ENCODE results near the gene PPP2R5C. TPM values are rescaled to one million over a fixed set of nuclear protein-coding genes. Genes with fewer than 3 reads are reported as not detected.

Gene PPP2R5C
- total and polyA plus RNA-seq, 7 donors = 90.2 to 175 (median 131) TPM

DNA sequence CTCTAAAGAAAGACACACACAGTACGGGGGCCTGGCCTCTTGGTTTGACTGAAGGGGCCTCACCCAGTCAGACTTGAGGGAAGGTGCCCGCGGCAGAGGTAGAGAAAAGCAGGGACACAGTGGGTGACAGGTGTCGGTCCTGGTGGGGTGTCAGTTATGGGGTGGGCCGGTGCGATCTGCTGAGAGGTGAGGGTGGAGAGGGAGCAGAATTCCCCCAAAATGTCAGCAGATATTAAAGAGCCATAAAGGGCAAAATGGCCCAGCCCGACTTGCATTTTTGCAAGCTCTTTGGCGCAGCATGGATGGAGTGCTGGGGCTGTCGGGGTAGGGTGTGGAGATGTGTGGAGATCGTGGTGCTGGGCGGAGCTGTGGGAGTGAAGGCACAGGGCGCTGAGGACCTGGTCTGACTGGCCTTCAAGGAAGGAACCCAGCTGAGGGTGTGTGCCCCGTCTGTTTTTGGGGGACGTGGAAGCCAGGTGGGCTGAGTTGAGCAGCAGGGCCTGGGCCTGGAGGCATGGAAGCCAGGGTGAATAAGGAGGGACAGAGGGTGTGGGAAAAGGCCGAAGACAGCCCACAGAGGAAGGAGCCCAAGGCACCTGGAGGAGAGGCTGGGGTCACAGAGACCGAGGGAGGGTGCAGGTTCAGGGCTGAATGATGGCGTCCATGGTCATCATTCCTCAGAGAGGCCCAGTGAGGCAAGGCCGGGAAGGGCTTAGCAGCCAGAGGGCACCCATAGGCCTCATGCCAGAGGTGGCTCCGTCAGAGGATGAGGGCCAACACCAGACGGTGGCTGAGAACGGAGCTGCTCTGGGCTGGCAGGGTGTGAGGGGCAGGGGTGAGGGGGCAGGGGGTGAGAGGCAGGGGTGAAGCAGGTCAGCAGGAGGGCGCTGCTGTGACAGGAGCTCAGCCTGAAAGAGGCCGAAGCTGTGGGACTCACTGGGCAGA lies 154.6 kb downstream of the PPP2R5C start:
- Histone ChIP-seq H3K36me3 (peaks cover 0 to 63% (median 6%) of the 10 kb centered on the region in 4 donors), H3K27ac (peak overlapping the region in 1 of 4 donors; percentile 30), H3K9me3 (no peaks in the 10 kb centered on the region), H3K27me3 (no peaks in the 10 kb centered on the region), H3K4me1 (peaks cover 0 to 4% (median 0%) of the 10 kb centered on the region in 4 donors), H3K4me3 (no peak overlapping the region)
- 95% methylated on average over 23 of the region's 23 CpGs for whole genome bisulfite sequencing, 2 donors
- DNase-seq = no peak
- TF ChIP-seq POLR2A (IDR thresholded peaks at IDR 0.05) = no peak
- no peak for TF ChIP-seq POLR2AphosphoS5 (IDR thresholded peaks at IDR 0.05)
- no peak for TF ChIP-seq EP300 (IDR thresholded peaks at IDR 0.05)
- TF ChIP-seq, protein P1, sequence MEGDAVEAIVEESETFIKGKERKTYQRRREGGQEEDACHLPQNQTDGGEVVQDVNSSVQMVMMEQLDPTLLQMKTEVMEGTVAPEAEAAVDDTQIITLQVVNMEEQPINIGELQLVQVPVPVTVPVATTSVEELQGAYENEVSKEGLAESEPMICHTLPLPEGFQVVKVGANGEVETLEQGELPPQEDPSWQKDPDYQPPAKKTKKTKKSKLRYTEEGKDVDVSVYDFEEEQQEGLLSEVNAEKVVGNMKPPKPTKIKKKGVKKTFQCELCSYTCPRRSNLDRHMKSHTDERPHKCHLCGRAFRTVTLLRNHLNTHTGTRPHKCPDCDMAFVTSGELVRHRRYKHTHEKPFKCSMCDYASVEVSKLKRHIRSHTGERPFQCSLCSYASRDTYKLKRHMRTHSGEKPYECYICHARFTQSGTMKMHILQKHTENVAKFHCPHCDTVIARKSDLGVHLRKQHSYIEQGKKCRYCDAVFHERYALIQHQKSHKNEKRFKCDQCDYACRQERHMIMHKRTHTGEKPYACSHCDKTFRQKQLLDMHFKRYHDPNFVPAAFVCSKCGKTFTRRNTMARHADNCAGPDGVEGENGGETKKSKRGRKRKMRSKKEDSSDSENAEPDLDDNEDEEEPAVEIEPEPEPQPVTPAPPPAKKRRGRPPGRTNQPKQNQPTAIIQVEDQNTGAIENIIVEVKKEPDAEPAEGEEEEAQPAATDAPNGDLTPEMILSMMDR (IDR thresholded peaks at IDR 0.05) = no peak
- intact Hi-C loops (cut with DNase I) = no loop called here

DNA sequence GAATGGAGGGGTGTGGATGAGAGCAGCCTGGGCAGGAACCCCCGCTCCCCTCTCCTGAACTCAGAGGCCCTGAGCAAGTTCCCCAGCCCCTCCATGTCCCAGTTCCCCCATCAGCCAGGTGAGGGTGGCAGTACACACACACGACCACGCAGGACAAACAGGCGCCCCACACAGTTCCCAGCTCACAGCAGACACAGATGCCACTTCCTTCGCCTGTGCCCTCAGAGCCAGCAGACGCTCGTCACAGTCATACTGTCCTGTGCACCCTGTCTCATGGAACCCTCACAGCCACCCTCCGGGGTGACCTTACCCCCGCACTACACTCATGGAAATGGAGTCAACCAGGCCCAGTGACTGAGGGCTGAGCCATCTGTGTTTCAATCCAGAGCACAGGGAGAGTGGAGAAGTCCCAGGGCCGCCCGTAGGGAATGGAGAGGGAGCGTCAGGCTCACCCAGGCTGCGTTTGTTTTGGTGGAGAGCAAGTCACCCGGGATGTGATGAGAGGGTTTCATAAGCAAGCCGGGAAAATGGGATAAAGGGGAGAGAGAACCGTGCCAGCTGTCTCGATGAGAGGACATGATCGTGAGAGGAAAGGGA lies 155.4 kb downstream of the PPP2R5C start:
- Histone ChIP-seq H3K4me3 (no peak overlapping the region), H3K36me3 (peaks cover 0 to 63% (median 7%) of the 10 kb centered on the region in 4 donors), H3K27ac (peak overlapping the region in 1 of 4 donors; percentile 30), H3K9me3 (no peaks in the 10 kb centered on the region), H3K27me3 (no peaks in the 10 kb centered on the region), H3K4me1 (peaks cover 0 to 4% (median 0%) of the 10 kb centered on the region in 4 donors)
- TF ChIP-seq EP300 (IDR thresholded peaks at IDR 0.05) = no peak
- TF ChIP-seq, protein P1 (IDR thresholded peaks at IDR 0.05) = no peak
- intact Hi-C loops (cut with DNase I) = no loop called here
- WGBS, 2 donors = 87 to 90% methylated on average over 18 of the region's 18 CpGs
- DNase-seq = no peak

DNA sequence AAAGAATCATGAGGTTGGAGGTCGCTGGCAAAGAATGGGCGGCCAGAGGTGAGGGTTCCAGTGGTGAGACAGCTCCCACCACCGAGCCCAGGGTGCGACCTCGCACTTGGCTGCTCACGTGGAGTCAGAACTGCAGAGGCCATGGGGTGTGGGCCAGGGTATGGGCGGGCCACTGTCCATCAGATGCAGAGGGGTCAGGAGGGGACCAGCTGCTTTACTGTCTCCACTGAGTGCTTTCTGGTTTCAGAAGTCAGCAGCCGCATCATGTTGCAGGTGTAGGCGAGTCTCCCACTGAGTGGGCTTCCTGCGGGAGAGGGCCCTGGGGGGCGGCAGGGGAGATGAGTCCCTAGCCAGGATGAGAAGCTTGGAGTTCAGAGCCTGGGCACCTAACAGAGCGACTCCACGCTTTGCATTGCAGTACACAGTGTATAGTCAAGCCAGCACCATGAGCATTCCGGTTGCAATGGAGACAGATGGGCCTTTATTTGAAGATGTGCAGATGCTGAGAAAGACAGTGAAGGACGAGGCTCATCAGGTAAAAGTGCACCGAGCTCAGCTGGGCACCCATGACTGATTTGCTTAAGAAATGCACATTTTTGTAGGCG lies 156.0 kb downstream of the PPP2R5C start:
- H3K4me3 ChIP-seq = no peak overlapping the region
- intact Hi-C loops (cut with DNase I) = no loop called here
- peak overlapping the region in 2 of 4 donors; percentile 30 to 34 for H3K27ac ChIP-seq
- H3K36me3 ChIP-seq = peaks cover 0 to 63% (median 8%) of the 10 kb centered on the region in 4 donors
- no peaks in the 10 kb centered on the region for H3K9me3 ChIP-seq
- no peak for DNase-seq
- TF ChIP-seq POLR2AphosphoS5 (IDR thresholded peaks at IDR 0.05) = no peak
- no peak for TF ChIP-seq EP300 (IDR thresholded peaks at IDR 0.05)
- TF ChIP-seq POLR2A (IDR thresholded peaks at IDR 0.05) = no peak
- TF ChIP-seq, protein P1 (IDR thresholded peaks at IDR 0.05) = no peak
- peaks cover 0 to 4% (median 0%) of the 10 kb centered on the region in 4 donors for H3K4me1 ChIP-seq
- no peaks in the 10 kb centered on the region for H3K27me3 ChIP-seq
- 86 to 92% methylated on average over 17 of the region's 17 CpGs for WGBS, 2 donors

DNA sequence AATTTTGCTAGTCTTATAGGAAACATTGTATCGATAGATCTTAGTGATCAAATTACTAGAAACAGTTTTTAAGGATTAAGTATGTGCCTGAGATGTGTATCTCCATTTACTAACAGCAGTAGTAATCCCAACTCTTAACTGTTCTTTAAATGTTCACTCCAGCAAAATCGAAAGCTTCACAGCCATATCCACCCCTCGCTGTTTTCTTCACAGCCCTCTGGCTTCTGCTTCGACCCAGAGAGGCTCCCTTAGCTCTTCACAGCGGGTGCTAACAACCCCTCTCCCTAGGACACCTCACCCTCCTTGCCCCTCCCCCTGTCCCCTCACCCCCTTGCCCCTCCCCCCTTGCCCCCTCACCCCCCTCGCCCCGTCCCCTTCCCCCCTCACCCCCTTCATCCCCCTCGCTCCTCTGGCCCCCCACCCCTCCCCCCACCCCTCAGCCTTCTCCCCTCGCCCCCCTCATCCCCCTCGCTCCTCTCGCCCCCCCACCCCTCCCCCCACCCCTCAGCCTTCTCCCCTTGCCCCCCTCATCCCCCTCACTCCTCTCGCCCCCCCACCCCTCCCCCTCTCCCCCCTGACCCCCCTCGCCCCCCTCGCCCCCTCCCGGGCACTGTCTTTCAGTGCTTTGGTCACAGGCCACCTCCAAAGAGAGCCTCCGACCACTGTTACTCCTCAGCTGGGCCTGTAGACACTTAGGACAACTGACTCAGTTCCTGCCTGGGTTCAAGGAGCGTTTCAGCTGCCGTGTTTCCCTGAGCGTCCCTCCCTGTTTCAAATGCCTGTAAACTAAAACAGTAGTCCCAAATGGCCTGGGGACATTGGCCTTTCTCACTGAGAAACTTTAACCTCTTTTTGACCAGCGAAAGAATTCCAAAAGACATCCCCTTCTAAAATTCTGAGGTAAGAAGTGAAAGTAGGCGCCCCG lies 156.8 kb downstream of the PPP2R5C start:
- peak overlapping the region in 2 of 4 donors; percentile 30 to 34 for H3K27ac ChIP-seq
- 84 to 88% methylated on average over 15 of the region's 22 CpGs for WGBS, 2 donors
- peaks cover 0 to 4% (median 0%) of the 10 kb centered on the region in 4 donors for H3K4me1 ChIP-seq
- H3K36me3 ChIP-seq = peaks cover 0 to 62% (median 6%) of the 10 kb centered on the region in 4 donors
- DNase-seq = no peak
- TF ChIP-seq POLR2A (IDR thresholded peaks at IDR 0.05) = no peak
- no peak for TF ChIP-seq EP300 (IDR thresholded peaks at IDR 0.05)
- TF ChIP-seq, protein P1 (IDR thresholded peaks at IDR 0.05) = no peak
- TF ChIP-seq POLR2AphosphoS5 (IDR thresholded peaks at IDR 0.05) = no peak
- intact Hi-C loops (cut with DNase I) = no loop called here
- no peak overlapping the region for H3K4me3 ChIP-seq
- no peaks in the 10 kb centered on the region for H3K9me3 ChIP-seq
- no peaks in the 10 kb centered on the region for H3K27me3 ChIP-seq
